GM21360 (cell line): Measurements from ENCODE around the gene PTCH1.
A peak's percentile ranks its signal among the peaks of the same experiment; 100 is the strongest.

Experiments
- ATAC-seq: cut with Tn5 transposase; IDR thresholded peaks from one replicate; pipeline ENCODE4 v1.9.1; 2021; ENCODE audit warnings: mild to moderate bottlenecking, moderate library complexity; ENCODE audit not compliant: unreplicated experiment

PTCH1 gene

DNA sequence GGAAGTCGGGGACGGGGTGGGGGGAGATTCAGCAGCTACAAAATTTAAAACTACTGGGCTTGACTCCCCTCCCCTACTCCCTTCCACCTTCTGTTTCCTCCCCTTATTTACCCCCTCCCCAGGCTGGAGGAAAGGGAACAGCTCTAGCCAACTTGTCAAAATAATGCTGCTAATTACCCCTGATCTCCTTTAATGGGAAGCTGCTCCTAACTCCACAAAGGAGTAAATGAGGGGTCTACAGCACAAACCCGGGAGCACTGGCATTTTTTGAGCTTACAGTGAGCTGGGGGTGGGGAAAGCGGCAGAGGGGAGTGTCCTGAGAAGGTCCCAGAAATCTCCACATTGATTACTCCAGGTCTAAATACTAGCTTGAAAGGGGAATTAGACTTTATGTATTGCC lies 3.1 kb downstream of the PTCH1 start:
- ATAC-seq = no peak

DNA sequence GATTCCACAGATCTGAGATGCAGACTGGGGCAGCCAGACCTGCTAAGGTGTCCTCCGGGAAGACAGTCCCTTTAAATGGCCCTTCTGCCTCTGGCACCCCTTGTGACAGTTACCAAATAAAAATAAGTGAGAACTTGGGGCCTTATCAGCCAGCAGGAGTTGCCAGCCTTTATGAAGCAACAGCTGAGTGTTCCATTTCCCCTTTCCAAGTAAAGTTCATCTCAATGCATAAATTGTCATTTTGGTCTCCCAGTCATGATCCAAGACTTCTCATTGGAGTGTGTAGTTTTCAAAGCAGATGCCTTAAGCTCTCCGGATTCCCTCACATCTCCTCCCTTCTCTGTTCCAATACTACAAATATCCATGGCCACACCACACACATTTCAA lies 4.1 kb downstream of the PTCH1 start:
- ATAC-seq = no peak

DNA sequence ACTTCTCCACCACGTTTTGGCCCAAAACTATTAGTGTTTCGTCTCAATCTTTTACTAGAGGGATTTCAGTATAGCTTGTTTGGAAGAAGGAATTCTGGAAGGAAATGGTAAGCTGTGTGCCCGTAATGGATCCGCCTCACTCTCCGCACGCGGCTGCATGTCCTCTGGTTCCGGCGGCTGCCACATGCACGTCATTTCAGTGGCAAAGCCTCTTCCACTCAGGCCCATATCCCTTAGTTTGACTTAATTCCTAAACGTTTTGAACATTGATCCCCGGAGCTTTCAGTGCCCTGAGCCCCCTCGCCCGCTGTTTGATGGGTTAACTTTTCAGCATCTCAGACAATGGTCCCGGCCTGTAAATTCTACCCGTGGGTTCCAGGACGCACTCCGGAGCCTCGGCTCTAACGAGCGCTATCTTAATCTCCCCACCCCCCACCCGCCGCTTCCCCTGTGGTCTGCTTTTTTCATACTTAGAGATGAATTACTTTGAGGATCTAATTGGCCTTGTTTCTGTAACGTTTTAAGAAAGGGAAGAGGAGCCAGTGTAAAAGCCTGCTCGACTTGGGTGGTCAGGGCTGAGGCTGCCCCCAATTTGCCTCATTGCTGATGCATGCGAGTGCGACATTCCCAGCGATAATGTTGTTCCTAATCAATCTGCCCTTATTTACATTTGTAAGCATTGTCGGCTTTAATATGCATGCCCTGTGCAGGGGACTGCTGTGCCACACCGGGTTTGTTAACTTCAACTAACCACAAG lies 4.6 kb downstream of the PTCH1 start:
- ATAC-seq = no peak

DNA sequence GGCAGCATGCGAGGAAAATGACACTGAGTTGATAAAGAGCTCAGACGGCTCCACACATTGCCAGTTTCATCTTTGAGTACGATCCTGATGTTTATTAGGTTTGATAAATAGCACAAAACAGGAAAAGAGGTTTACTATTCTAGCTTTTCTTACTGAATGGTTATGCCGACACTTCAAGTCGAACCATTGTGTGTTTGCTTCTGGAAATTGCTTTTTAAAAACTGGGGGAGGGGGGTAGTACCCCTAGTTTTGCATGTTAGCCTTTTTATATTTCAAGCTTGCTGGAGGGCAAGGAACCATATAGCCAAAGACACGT lies 5.2 kb downstream of the PTCH1 start:
- no peak for ATAC-seq

DNA sequence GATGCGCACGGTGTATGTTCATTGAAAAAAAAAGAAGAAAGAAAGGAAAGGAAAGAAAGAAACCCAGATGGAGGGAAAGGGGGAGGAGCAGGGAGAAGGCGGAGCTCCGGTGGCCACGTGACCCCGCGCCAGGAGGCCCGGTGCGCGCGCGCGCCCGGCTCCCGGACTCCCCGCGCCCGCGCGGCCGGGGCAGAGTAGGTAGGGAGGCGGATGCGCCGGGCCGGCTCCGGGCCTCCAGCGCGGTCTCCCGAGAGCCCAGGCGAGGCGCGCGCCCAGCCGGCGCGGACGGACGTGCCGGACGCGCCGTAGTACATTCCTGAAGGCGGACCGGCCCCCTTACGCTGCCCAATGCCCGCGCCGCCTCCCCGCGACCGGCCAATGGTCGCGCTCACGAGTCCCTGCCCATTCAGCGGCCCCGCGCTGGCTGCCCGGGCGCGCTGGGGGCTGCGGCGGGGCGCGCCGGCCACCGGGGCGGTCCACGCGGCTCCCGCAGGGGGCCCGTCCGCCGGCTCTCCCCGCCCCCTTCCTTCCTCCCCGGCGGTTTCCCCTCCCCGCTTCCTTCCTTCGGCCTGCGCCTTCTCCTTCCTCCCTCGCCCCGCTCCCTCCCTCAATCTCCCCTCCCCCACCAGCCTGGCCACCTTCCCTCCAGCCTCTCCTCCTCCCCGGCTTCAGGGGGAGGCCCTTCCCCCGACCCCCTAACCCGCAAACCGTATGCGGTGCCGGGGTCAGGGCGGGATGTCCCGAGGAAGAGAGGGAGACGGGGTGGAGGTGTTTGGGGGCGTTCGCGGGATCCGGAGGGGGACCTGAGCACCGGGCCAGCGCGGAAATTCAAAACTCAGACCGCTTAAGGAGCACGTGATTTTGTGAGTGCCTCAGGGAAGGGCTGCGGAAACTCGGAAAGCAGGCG lies 5.8 kb downstream of the PTCH1 start:
- peak; percentile 40 for ATAC-seq

DNA sequence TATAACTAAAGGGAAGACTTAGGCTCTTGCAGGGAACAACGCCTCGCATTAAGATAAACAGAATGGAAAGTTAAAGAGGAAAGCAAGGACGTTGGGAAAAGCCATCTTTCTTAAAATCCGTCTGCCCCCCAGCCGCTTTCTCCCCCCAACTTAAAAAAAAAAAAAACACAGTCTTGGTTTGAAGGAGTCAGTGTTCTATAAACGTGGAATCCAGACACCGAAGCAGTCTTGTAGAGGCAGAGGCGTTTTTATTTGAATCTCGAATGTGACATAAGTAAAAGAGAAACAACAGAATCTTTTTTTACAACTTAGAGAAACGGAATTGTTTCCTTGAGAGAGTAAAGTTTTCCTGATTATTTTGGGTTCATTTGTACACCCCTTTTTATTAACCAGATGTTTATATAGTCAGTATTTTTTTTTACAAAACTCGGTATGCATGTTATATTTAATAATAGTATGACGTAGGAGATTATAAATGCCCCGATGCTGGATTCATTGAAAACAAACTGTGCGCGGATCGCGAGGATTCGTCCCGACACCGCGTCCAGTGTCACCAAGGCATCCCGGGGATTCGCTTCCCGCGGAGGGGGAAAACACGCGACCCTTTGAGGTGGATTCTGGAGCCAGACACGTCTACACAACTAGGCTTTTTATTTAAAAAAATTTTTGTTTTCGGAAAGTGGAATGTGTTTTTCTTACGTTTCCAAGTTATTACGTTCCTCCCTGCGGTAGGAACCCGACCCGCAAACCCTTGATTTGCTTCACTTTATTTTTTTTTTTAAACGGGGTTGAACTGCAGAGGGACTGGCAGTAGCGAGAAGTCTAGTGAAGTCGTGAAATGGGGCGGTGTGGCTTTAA lies 6.7 kb downstream of the PTCH1 start:
- no peak for ATAC-seq

DNA sequence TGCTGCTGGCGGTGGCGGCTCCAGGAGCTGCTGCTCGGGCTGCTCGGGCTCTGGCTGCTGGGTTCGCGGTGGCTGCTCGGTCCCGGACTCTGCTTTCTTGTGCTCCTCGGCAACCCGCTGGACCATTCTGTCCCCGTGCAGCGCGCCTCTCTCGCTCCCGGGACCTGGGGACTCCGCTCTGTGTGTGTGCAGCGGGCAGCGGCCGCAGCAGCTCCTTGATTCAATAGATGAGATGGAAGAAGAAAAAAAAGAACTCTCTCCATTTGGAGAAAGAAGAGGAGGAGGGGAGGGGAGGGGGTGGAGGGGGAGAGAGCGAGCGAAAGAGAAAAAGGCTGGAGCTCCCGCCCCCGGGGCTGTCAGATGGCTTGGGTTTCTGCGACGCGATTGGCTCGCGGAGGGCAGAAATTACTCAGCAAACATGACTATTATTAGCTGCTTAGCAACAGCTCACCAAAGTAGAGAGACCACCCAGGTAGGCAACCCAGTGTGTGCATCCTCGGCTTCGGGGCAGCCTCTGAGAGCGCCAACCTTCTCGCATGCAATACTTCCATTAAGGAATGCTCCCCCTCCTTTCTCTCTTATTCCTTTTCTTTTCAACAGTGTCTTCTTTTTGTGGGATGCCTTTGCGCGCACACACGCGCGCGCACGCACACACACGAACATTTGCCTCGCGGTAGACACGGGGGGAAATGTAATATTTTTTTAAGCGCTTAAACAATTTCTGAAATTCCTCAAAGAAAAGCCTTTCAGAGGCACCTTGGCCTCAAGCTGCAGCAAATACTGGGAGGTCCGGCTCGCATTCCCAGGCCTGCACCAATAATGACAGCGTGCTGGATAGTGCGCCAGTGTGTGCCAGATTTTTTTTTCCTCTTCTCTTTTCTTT lies 7.6 kb downstream of the PTCH1 start:
- ATAC-seq = peak; percentile 29

DNA sequence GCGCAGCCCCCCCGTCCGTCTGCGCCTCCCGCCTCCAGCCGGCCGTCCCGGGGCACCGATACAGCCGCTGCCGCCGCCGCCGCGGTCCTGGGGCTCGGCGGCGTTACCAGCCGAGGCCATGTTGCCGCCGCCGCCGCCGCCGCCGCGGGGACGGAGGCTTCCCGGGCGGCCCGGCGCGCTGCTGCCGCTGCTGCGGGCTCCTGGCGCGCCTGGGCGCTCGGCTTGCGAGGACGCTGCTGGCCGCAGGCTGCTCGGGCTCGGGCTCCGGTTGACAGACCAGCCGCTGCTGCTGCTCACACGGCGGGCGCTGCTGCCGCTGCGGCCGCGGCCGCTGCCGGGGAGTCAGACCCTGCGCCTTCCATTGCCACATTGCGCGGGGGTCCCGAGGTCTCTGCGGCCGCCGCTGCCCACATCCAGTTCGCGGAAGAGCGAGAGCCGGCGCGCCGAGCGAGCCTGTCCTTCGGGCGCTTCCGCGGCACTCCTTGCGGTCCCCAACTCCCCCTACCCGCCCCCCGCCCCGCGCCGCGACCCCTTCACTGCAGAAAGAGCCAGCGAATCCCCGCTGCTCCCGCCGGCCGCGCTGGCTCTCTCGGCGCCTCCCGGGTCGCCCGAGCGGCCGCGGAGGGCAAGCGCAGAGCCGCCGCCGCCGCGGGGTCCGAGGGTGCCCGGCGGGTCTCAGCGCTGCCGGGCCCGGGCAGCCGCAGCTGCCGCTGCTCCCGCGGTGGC lies 8.4 kb downstream of the PTCH1 start:
- no peak for ATAC-seq

DNA sequence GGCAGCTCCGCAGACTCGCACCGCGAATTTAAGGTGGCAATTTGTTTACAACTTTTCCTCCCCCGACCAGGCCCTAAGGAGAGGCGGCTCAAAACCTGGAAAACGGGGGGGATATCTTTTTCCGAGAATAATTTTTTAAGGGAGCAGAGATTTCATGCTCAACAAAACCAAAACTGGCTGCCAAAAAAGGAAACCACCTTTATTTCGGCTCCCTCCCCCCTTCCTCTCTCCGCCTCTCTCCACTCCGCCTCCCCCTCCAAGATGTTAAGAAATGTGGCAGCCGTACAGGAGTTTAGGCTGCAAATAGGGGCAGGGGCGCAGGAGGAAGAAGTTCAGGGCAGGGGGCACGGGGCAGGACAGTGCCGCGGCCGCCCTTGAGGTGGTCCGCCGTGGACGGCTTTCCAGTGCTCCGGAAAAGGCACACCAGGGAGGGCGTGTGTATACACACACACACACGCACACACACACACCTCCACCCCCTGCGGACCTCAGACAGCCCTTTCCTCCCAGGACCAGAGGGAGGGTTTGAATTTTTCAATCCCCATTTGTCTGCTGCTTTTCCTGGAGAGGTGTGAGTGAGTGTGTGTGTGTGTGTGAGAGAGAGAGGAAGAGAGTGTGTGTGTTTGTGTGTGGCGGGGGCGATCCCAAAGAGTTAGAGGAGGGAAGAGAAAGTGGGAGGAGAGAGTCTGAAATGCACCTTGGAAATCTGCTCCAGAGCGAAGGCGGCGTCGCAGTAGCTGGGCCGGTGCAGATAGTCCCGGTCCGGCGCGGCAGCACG lies 9.1 kb downstream of the PTCH1 start:
- ATAC-seq = no peak

DNA sequence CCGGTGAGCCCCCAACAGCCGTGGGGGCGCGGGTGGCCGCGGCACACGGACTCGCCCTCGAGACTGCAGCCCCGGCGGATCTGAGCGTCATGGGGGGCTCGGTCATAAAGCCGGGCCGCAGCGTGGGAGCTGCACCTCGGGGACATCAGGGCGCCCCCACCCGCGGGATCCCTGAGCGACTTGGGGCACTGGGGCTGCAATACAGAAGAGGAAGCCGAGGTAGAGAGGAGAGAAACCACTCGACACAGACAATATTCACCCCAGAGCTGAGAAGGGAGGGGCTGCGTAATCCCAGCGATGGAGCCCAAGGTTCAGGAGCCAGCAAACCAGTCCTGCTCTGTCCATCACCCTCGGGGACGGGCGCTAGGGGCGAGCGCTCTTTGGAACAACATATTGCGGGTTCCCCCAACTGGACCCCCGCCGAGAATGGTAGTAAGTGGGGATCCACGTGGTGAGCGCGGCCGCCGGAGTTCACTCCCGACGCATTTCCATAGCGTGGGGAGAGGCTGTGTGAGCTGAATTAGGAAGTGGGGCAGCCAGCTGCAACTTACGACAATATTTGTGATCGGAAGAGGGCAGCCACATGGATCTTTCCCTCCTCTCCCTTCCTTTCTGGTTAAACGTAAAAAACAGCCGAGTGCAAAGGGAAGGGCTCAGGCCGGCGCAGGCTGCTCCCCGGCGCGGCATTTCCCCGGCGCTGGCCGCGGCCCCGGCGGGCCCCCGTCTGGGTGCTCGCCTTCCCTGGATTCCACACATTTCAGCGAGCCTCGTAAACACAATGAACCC lies 9.9 kb downstream of the PTCH1 start:
- no peak for ATAC-seq

DNA sequence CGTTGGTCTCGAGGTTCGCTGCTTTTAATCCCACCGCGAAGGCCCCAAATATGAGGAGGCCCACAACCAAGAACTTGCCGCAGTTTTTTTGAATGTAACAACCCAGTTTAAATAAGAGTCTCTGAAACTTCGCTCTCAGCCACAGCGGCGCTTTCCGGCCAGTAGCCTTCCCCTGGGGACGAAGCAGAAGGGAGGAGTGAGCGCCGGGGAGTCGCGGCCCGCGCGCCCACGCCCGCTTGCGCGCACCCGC lies 10.4 kb downstream of the PTCH1 start:
- ATAC-seq = no peak

DNA sequence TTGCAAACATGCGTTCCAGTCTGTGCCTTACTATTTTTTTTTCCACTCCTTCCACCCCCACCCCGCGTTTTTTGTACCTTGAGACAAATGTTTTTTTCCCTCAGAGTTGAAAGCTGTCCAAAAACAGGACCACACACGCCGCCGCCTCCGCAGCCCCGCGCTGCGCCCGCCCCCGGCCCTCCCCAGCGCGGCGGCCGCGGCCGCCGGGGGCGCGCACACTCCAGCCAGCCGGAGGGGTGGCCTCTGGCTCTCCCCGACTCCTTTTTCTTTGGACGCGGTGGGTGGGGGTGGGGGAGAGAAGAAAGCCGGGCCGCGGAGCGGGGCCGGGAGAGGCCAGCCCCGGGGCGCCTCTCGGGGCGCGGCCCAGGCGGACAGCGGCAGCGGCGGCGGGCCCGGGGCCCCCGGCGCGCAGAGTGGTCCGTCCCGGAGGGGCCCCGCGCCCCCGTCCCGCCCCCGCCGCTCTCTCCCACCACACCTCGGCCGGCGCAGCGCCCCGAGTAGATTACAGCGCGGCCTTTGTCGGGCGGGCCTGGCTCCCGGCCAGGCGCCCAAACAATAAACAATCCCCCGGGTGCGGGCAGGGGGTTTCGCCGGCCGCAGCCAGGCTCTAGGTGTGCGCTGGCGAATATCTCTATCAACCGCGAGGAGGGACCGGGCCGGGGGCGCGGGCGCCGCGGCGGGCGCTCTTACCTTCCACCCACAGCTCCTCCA lies 10.9 kb downstream of the PTCH1 start:
- no peak for ATAC-seq

DNA sequence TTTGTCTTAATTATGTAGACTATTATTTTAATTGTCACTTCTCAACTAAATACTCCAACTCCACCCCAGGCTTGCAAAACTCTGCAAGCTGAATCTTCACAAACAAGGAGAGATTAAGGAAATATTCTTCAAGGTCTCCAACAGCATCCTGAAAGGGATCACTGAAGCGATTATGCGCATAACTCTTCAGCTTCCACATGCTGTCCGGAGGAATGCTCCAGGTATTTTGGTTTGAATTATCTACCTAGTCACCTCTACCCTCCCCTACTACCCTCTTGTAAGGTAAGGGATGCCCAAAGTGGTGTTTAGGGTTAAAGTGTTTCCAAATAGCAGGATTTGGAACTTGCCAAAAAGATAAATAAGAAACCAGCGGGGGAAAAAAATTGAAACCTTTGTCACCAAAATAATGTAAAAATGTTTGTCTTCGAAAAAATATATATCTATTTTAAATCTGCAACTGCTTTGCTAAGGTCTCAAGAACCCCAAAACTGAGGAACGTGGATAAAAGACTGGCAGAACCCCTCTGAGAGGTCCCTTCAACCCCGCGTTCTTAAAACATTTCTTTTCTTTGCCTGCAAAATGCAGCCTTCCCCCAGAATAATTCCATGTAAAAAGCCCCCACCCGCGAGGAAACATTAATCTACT lies 11.6 kb downstream of the PTCH1 start:
- no peak for ATAC-seq

DNA sequence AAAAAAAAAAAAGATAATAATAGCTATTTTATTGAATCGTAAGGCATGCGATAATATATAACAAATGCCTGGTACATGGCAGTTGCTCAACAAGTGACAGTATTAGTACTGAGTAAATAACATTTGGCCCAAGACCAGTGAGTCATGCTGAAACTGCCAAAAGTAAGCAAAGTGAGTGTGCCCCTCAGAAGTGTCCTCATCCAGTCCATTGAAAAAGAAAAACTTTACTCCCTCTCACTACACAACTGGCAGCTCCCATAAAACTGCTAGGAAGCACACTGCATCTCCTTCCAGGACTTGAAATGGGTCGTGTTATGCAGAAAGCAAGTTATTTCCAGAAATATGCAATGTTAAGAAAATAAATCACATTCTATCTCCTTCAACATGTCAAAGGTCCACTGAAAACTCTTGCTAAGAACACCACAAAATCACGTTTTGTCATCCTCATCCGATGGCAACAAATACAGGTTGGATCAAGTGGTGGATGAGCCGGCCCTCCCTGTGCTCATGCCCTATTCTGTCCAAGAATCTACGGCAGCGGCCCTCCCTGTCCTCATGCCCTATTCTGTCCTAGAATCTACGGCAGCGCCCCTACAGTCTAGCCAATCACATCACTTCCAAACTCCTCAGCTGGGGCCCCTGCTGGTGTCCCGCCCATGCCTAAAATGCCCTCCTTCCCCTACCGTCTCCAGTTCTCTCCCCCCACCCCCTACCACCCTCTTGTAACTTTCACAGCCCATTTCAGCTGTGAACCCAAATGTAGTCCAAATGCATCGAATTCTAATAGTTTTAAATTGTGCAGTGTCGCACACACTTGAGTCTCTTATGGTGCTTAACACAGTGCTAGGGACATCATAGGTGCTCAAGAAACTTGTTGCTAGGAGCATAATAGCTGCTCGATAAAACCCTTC lies 12.5 kb downstream of the PTCH1 start:
- ATAC-seq = no peak

DNA sequence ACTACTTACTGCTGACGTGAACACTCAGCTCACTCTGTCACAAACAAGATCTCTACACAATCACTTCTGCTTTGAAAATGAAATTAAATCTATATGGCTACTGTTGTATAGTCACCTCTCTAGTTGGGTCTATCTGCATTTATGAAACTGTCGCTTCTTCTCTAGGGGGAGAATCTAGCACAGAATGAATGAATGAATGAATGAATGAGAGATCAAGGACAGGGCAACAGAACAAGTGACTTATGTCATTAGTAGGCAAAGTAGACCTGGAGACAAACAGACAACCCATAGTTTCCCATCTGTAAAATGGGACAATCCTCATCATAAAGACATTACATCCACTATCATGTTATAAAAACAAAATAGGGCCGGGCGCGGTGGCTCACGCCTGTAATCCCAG lies 13.4 kb downstream of the PTCH1 start:
- ATAC-seq = no peak

DNA sequence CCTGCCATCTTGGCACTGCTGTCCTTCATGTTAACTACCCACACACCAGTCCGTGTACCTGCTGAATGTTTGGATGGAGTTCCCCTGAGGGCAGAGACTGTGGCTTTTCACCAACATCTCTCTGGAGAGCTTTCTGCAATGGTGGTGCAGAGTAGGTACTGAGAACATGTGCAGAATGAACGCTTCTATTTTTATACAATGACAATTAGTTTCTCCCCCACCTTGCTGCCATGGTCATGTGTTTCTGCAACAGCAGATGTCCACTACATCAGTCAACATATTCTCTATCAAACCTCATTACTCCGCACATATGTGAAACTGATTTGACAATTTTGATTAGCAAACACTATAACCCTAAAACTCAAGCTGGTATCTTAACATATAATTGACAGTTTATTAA lies 14.5 kb downstream of the PTCH1 start:
- no peak for ATAC-seq
